AG09319 (cell line): ENCODE measurements around the gene PGPEP1.
"Not testable (repeated sequence)": the region's sequence is repeated elsewhere in the genome, so short reads cannot be mapped to it uniquely, and the experiment has no call there.

Experiments
- DNase-seq: peaks from one replicate; pipeline ENCODE4 v3.0.0-alpha.2; 2010; ENCODE audit warnings: low read depth; ENCODE audit errors: extremely low read depth
- TF ChIP-seq, protein P1 (sequence below): IDR thresholded peaks from 2 replicates; pipeline ENCODE4 v1.5.1; 2011; ENCODE audit warnings: low read depth, mild to moderate bottlenecking, inconsistent platforms, low read length, moderate library complexity

Gene PGPEP1

DNA sequence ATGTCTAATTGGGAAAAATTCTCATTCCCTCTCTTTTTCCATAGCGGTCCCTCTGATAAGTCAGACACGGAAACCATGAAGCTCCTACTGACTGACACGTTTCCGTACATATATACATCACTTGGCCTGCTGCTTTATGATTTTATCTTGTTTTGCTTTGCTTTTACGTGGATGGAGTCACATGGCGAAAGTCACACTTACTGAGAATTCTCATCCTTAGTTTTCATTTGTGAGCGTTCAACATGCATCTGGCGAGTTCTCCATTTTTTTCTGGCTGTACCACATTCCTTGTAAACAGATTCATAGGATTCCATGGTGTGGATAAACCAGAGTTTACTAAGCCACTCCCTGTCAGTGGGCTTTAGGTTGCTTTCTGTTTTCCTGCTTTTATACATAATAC lies 21.2 kb downstream of the PGPEP1 start:
- DNase-seq = no peak
- TF ChIP-seq, protein P1, sequence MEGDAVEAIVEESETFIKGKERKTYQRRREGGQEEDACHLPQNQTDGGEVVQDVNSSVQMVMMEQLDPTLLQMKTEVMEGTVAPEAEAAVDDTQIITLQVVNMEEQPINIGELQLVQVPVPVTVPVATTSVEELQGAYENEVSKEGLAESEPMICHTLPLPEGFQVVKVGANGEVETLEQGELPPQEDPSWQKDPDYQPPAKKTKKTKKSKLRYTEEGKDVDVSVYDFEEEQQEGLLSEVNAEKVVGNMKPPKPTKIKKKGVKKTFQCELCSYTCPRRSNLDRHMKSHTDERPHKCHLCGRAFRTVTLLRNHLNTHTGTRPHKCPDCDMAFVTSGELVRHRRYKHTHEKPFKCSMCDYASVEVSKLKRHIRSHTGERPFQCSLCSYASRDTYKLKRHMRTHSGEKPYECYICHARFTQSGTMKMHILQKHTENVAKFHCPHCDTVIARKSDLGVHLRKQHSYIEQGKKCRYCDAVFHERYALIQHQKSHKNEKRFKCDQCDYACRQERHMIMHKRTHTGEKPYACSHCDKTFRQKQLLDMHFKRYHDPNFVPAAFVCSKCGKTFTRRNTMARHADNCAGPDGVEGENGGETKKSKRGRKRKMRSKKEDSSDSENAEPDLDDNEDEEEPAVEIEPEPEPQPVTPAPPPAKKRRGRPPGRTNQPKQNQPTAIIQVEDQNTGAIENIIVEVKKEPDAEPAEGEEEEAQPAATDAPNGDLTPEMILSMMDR = no peak

GRCh38 chr19:18362934-18363542 lies 22.6 kb downstream of the PGPEP1 start:
- TF ChIP-seq, protein P1 = no peak
- DNase-seq = no peak

DNA sequence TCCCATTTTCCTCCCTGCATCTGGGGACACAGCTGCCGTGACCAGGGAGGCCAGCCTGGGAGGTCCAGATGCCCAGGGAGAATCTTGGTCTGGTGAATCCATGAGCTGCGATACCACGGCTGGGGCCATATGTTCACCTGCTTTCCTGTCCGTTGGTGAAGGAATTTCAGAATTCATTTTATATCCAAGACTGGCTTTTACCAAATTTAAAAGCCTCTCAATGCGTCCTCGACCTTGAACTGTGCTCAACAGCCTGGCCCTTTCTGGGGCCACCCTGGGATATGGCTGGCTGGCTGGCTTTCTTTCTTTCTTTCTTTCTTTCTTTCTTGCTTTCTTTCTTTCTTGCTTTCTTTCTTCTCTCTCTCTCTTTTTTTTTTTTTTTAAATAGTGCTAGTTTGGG lies 23.4 kb downstream of the PGPEP1 start:
- no peak for DNase-seq
- TF ChIP-seq, protein P1 = no peak

DNA sequence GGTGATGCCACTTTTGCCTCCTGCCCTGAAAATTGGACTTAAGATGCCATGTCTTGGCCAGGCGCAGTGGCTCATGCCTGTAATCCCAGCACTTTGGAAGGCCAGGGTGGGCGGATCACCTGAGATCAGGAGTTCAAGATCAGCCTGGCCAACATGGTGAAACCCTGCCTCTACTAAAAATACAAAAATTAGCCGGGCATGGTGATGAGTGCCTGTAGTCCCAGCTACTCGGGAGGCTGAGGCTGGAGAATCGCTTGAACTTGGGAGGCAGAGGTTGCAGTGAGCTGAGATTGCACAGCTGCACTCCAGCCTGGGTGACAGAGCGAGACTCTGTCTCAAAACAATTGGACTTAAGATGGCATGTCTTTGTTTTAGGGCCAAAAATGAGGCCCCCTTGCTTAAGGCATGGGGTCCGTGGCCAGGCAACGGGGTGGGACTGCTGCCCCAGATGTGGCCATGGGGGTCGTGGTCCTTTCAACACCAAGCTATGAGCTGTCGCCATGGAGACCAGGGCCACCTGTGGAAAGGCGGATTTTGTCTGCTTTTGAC lies 24.0 kb downstream of the PGPEP1 start:
- not testable (repeated sequence) for DNase-seq

DNA sequence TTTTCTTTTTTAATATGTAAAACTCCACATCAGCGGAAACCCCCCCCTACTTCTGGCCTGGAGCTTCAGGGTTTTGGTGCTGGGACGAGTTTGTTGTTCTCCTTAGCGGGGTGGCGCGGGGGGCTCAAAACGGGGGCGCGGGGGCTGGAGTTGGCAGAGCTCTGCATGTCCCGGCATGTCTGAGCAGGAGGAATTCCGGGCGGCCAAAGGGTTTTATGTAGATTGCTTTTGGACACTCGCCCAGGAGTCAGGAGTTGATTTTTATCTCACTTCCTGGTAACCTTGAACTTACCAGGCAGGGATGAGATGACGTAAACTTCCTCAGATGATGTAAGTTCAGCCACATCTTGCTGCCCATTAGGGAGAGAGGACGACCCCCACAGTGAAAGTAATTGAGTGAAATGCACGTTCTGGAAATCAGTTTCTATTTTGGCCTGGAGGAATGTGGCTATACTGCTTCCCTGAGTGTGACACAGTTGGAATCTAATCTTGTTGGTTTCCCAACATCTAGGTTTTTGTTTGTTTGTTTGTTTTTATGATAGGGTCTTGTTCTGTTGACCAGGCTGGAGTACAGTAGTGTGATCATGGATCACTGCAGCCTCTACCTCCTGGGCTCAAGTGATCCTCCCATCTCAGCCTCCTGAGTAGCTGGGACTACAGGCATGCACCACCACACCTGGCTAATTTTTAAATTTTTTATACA lies 24.6 kb downstream of the PGPEP1 start:
- peak; percentile 97 for DNase-seq

DNA sequence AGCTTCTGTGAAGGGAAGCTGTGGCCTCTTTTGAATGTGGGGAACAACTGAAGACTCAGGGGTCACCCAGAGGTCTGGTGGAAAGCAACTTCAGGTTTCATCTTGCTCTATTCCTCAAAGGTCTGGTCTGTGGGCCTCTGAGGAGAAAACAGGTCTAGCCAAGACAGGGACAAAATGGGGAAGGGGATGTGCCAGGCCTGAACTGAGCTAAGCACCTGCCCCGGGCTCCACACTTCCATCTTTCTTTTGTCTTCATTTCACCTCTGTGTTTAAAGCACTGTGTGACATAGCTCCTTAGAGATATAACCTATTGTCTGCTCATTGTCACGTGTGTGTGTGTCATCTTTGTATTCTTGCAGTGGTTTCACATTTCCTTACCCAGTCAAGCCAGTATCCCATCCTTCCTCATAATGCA lies 25.6 kb downstream of the PGPEP1 start:
- TF ChIP-seq, protein P1 = no peak
- no peak for DNase-seq

More for the DNA sequence above, 24.6 kb downstream of the PGPEP1 start:
- TF ChIP-seq, protein P1 = no peak

DNA sequence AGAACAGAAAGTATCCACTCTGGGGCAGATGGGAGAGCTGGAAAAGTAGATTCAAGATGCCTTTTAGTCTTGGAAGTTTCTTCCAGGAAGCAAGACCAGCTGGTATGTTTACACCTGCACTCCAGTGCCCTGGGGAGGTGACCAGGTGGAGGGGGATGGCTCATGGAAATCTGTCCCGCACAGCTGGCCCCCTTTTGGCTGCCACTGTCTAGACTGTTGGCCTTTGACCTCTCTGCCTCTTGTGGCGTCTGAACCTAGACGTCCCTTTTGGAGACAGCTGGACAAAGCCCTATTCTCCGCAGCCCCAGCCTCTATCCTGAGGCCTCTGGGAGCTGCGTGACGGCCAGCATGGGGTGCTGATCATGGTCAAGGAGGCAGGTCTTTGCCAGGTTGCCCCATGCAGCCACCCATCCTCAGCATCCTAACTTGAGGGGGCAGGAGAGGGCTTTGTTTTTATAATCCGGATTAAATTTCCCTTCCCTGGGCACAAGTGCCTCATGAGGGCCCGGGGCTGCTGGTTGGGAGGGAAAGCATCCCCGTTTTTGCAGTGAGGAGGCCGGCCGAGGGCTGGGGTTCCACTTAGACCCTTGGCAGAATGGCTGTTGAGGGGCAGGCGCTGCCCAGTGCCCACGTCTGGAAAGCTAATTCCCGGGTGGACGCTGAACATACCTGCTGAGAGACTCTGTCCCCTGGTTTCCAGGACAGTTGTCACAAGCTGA lies 28.3 kb downstream of the PGPEP1 start:
- TF ChIP-seq, protein P1 = no peak
- DNase-seq = no peak
